GM03348 (cell line): ENCODE results near the gene MET.
A peak's percentile ranks its signal among the peaks of the same experiment; 100 is the strongest.
"Not testable (repeated sequence)": the region's sequence is repeated elsewhere in the genome, so short reads cannot be mapped to it uniquely, and the experiment has no call there.

Source experiments
- DNase-seq: peaks from one replicate; pipeline ENCODE4 v3.0.0; 2012; ENCODE audit warnings: low spot score

The MET gene

DNA sequence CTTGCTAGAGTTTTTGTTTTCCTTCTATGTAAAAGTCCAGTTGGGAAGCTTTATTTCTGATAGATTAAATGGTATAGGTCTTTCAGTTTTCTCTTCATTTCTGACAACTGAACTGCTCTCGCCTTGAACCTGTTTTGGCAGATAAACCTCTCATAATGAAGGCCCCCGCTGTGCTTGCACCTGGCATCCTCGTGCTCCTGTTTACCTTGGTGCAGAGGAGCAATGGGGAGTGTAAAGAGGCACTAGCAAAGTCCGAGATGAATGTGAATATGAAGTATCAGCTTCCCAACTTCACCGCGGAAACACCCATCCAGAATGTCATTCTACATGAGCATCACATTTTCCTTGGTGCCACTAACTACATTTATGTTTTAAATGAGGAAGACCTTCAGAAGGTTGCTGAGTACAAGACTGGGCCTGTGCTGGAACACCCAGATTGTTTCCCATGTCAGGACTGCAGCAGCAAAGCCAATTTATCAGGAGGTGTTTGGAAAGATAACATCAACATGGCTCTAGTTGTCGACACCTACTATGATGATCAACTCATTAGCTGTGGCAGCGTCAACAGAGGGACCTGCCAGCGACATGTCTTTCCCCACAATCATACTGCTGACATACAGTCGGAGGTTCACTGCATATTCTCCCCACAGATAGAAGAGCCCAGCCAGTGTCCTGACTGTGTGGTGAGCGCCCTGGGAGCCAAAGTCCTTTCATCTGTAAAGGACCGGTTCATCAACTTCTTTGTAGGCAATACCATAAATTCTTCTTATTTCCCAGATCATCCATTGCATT, 27.1 kb downstream of the MET start:
- DNase-seq: no peak

DNA sequence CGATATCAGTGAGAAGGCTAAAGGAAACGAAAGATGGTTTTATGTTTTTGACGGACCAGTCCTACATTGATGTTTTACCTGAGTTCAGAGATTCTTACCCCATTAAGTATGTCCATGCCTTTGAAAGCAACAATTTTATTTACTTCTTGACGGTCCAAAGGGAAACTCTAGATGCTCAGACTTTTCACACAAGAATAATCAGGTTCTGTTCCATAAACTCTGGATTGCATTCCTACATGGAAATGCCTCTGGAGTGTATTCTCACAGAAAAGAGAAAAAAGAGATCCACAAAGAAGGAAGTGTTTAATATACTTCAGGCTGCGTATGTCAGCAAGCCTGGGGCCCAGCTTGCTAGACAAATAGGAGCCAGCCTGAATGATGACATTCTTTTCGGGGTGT, 27.7 kb downstream of the MET start:
- no peak for DNase-seq

DNA sequence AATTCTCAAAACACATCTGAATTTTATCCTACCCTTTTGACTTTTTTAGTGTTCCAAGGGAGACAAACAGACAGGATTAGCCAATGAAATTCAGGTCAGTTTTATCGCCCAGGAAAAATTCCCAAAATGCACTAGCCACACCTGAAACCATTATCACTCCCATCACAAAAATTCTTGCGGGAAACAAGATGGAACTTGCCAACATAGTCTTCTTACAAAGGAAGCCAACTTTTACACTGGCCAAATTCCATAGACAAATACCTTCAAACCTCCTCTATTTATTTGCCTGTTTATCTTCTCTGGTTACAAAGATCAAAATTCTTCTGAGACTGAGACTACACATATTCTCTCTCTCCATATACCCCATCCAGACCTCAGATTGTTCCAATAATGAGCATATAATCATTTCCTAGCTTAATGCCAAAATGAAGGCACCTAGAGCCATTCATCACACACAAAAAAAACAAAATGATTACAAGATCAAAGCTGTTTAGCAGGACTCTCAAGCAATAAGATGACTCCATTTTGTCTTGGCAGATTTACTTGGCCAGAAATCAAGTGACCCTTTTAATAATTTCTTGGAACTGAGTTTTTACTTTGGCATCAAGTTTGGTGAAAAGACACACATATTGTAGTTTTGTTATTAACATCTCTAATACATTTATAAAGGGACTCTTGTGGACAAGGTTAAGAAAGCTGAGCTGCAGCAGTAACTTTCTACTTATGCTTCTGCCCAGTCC, 30.2 kb downstream of the MET start:
- DNase-seq: no peak

GRCh38 chr7:116704650-116705228, 32.7 kb downstream of the MET start:
- DNase-seq: no peak

DNA sequence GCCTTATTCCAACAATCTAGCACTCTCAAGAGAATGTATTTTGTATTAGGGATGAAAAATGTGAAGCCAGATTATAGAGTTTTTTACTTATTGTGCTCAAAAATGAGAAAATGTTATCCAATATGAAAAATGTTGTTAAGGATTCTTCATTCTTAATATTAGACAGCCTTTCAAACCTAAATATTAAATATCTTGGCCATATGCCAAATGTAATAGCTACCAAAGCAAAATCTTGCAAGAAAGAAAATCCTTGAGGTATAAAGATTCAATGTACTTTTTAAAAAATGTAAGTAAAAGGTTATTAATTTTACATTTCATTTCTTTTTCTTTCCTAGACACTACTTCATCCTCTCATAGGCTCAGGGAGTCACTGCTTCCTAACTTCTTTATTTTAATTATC, 33.4 kb downstream of the MET start:
- DNase-seq: no peak

DNA sequence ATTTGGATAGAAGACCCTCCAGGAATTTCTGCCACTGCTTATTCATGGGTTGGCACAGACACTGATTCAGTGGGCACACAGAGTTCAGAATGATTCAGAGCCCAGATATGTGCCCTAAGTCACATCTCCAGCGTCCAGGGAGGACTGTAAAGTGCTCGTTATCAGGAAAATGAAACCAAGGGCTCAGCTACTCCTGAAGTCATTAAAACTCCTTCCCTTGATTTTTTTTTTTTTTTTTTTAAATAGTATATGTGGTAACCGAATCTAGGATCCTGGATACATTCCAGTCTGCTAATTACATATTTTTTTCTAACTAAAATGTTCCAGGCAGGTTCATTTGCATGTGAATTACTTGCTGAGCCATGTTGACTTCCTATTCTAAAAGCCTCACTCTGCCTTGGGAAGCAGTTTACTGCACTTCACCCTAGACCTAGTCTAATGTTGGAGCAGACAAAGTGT, 34.7 kb downstream of the MET start:
- peak; percentile 27 for DNase-seq

- no peak for DNase-seq
These were observed 35.3 kb downstream of the MET start for GRCh38 chr7:116707289-116707688.

DNA sequence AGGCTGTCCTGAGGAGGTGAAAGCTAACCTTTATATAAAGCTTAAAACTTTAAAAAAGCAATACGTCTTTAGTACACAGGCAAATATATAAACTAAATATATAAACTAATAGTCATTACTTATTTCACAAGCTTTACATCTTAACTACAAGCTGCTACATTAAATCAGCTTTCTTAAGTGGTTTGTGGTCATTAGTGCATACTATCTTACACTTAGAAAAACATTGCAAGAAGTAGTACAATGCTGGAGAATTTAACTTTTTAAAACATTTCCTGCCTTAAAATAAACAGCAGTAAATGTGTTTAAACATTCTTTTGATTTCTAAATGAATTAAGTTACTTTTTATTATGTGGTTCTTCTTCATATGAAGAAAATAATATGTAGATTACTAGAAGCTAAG, 36.3 kb downstream of the MET start:
- DNase-seq: no peak

GRCh38 chr7:116708861-116709260, 36.9 kb downstream of the MET start:
- no peak for DNase-seq

DNA sequence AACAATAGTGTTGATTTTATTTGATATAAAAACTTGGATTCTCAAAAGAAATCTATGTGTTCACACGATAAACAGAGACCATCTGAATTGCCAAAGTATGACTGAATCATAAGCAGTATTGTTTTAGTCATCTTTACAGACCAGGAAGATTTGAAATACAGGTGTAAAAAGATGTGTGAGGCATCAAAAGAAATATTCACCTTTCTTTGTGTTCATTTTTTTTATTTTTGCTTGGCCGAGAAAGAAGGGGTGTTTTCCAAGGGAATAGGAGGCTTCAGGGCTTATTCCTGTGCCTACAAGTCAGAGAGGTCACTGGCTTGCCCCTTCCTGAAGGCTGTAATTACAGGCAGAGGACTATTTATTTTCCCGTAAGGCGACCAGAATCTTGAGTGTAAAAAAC, 37.3 kb downstream of the MET start:
- no peak for DNase-seq

GRCh38 chr7:116710764-116711452, 38.9 kb downstream of the MET start:
- no peak for DNase-seq

DNA sequence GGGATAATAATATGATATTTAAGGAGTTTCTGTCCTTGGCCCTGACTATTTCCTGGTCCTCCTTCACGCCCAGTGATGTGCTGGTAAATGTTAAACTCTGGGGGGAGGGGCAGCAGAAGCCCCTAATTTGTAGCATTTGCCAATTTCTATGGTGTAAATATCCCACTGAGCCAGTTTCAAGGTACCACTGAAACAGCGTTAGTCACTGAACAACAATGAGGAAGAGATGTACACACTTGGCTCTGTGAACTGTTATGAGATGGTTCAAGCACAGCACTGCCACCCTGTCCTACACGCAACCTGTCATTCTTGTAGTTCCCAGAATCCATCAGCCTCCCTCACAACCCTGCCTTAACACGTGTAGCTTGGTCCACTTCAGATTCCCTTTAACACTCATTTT, 39.8 kb downstream of the MET start:
- DNase-seq: no peak

GRCh38 chr7:116713500-116713899, 41.5 kb downstream of the MET start:
- no peak for DNase-seq

- DNase-seq: peak; percentile 48
These were observed 41.9 kb downstream of the MET start for GRCh38 chr7:116713918-116714317.

- peak; percentile 27 for DNase-seq
These were observed 43.1 kb downstream of the MET start for GRCh38 chr7:116715077-116715476.

DNA sequence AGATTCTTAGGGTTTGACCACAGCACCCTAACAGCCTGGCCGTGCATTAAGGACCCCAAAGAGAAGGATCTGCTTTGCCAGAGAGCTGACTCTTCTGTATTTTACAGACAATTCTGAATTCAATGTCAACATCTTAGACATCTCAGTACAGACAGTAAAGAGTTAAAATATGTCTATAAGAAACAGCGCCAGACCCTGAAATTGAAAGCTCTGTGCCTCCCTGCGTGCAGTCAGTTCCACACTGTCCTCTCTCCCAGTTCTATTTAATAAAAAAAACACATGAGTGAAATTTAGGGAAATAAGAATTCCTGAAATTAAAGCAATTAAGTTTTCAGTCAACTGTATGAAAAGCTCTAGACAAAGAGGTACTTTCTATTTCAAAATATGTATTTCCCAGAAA, 45.1 kb downstream of the MET start:
- DNase-seq: no peak

DNA sequence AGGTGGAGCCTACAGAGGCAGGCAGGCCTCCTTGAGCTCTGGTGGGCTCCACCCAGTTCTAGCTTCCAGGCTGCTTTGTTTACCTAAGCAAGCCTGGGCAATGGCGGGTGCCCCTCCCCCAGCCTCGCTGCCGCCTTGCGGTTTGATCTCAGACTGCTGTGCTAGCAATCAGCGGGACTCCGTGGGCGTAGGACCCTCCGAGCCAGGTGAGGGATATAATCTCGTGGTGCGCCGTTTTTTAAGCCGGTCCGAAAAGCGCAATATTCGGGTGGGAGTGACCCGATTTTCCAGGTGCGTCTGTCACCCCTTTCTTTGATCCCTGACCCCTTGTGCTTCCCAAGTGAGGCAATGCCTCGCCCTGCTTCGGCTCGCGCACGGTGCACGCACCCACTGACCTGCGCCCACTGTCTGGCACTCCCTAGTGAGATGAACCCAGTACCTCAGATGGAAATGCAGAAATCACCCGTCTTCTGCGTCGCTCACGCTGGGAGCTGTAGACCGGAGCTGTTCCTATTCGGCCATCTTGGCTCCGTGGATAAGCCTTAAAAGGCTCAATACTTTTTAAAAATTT, 52.0 kb downstream of the MET start:
- DNase-seq: not testable (repeated sequence)

DNA sequence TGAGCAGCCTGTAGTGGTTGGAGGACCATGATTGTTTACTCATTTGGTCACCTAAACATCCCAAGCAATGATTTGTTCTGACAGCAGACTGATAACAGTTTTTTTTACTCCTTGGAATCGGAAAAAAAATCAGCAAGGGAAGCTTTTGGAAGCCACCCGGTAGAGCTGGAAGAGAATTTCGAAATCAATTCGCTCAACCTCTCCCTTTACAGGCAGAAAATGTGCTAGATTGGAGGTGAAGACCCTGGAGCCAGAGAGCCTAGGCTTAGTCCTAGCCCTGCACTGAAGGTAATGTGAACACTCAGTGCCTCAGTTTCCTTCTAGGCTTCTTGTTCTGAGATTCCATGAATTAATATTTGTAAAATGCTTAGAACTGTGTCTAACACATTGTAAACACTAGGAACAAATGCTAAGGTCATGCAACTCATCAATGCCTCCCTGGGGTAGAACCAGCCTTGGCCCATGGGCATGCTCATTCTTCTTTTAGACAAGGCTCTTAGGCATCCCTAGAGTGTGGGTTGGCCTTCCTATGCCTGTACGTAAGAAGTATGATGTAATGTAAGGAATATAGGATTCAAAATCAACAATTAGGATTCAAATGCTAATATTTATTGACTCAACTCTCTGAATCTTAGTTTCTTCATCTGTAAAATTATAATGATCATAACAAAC, 52.7 kb downstream of the MET start:
- no peak for DNase-seq

- no peak for DNase-seq
These were observed 54.2 kb downstream of the MET start for GRCh38 chr7:116726149-116726548.

- peak; percentile 53 for DNase-seq
These were observed 54.9 kb downstream of the MET start for GRCh38 chr7:116726713-116727431.

GRCh38 chr7:116727432-116728009, 55.5 kb downstream of the MET start:
- no peak for DNase-seq
